OCI-LY1 (cell line): ENCODE measurements around the gene PARL.

Source experiments
- H2AFZ ChIP-seq: fragments of 200-600 bp; sonication (generic), shearing (Covaris generic); 2 replicates; pipeline ENCODE4 v1.6.0; 2014; ENCODE audit warnings: antibody characterized with exemption, mild to moderate bottlenecking, low read length
- H3F3A ChIP-seq: fragments of 200-600 bp; sonication (generic), shearing (Covaris generic); 2 replicates; pipeline ENCODE4 v1.6.0; 2014; ENCODE audit warnings: mild to moderate bottlenecking, antibody characterized with exemption, low read length, moderate library complexity; ENCODE audit not compliant: insufficient read depth
- H3K27ac ChIP-seq: fragments of 200-600 bp; sonication (generic); 2 replicates; pipeline ENCODE4 v1.5.1; 2014; ENCODE audit warnings: low read length, mixed run types, mild to moderate bottlenecking, low read depth; ENCODE audit not compliant: poor library complexity, severe bottlenecking
- H3K27me3 ChIP-seq: fragments of 200-600 bp; sonication (generic); 2 replicates; pipeline ENCODE4 v1.6.0; 2014; ENCODE audit warnings: antibody characterized with exemption, mild to moderate bottlenecking, low read length, moderate library complexity; ENCODE audit not compliant: insufficient read depth
- H3K36me3 ChIP-seq: fragments of 200-600 bp; sonication (generic); 2 replicates; pipeline ENCODE4 v1.6.1; 2014; ENCODE audit warnings: mild to moderate bottlenecking, antibody characterized with exemption, low read length, moderate library complexity, mixed read lengths; ENCODE audit not compliant: insufficient read depth
- H3K4me1 ChIP-seq: fragments of 200-600 bp; sonication (generic); 2 replicates; pipeline ENCODE4 v1.5.1; 2014; ENCODE audit warnings: mild to moderate bottlenecking, low read length, moderate library complexity; ENCODE audit not compliant: insufficient read depth, severe bottlenecking
- H3K4me2 ChIP-seq: fragments of 200-600 bp; sonication (generic), shearing (Covaris generic); 2 replicates; pipeline ENCODE4 v1.6.1; 2014; ENCODE audit warnings: low read length
- H3K4me3 ChIP-seq: fragments of 200-600 bp; sonication (generic); 2 replicates; pipeline ENCODE4 v1.5.1; 2014; ENCODE audit warnings: low read length, low read depth, mild to moderate bottlenecking, mixed read lengths; ENCODE audit not compliant: poor library complexity, severe bottlenecking
- H3K79me2 ChIP-seq: fragments of 200-600 bp; shearing (Covaris generic); 2 replicates; pipeline ENCODE4 v1.6.1; 2016; ENCODE audit warnings: mixed run types, low read length, mixed read lengths; ENCODE audit not compliant: insufficient read depth
- H3K9ac ChIP-seq: fragments of 200-600 bp; sonication (generic), shearing (Covaris generic); 2 replicates; pipeline ENCODE4 v1.6.1; 2014; ENCODE audit warnings: mild to moderate bottlenecking, low read length, mixed read lengths
- H3K9me2 ChIP-seq: fragments of 200-600 bp; sonication (generic), shearing (Covaris generic); 2 replicates; pipeline ENCODE4 v1.6.1; 2014; ENCODE audit warnings: low read depth, mild to moderate bottlenecking, low read length, mixed read lengths
- H3K9me3 ChIP-seq: fragments of 200-600 bp; shearing (Covaris generic); 2 replicates; pipeline ENCODE4 v1.6.1; 2014; ENCODE audit warnings: low read length, mixed read lengths
- H4K20me1 ChIP-seq: fragments of 200-600 bp; sonication (generic), shearing (Covaris generic); 2 replicates; pipeline ENCODE4 v1.6.0; 2016; ENCODE audit warnings: mild to moderate bottlenecking, low read length; ENCODE audit not compliant: insufficient read depth
- CTCF ChIP-seq: fragments of 200-600 bp; sonication (generic), shearing (Covaris generic); IDR thresholded peaks from 2 replicates; pipeline ENCODE4 v1.5.1; 2017; ENCODE audit warnings: mild to moderate bottlenecking, antibody characterized with exemption, low read length, moderate library complexity, mixed read lengths
- EZH2 ChIP-seq: fragments of 200-600 bp; sonication (generic), shearing (Covaris generic); IDR thresholded peaks from 2 replicates; pipeline ENCODE4 v1.8.0; 2017; ENCODE audit warnings: borderline replicate concordance, mixed run types, mild to moderate bottlenecking, antibody characterized with exemption, low read length, moderate library complexity, mixed read lengths

Gene PARL

GRCh38 chr3:183930086-183930485, 45.4 kb upstream of the PARL start:
- no peak for TF ChIP-seq EZH2
- TF ChIP-seq CTCF = no peak
- Histone ChIP-seq H3K27me3 (no peaks in the 10 kb centered on the region), H3K36me3 (peaks cover 30% of the 10 kb centered on the region; the same call in 1 of the 2 replicates), H3K9me2 (no peaks in the 10 kb centered on the region), H3F3A (no peaks in the 10 kb centered on the region), H3K4me2 (no peak overlapping the region), H3K27ac (no peak overlapping the region), H4K20me1 (no peaks in the 10 kb centered on the region), H2AFZ (no peak overlapping the region), H3K4me1 (no peaks in the 10 kb centered on the region), H3K9ac (no peak overlapping the region), H3K9me3 (no peaks in the 10 kb centered on the region), H3K4me3 (no peak overlapping the region), H3K79me2 (no peaks in the 10 kb centered on the region)

DNA sequence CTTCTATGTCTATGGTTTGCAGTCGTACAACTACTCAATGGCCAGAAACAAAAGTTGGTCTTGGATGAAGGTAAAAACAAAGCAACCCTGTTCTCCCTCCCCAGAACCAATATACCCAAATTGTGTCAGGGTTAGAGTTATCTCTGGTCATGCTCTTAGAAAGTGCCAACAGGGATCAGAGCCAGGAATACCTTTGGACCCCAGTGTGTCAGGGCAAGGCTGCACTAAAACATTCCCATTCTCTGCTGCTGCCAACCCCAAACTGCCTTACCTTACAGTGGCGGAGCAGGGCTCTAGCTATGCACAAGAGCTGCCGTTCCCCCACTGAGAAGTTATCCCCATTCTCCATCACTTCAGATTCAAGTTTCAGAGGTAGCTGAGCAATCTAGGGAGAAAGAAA, 42.4 kb upstream of the PARL start:
- H3K4me1 ChIP-seq = no peaks in the 10 kb centered on the region
- peaks cover 41% of the 10 kb centered on the region for H3K36me3 ChIP-seq
- no peaks in the 10 kb centered on the region for H3K27me3 ChIP-seq

GRCh38 chr3:183924956-183925355, 40.3 kb upstream of the PARL start:
- H2AFZ ChIP-seq = no peak overlapping the region
- H3K9ac ChIP-seq = no peak overlapping the region
- H3K4me1 ChIP-seq = no peaks in the 10 kb centered on the region
- H3K9me3 ChIP-seq = no peaks in the 10 kb centered on the region
- H3F3A ChIP-seq = no peaks in the 10 kb centered on the region
- H4K20me1 ChIP-seq = no peaks in the 10 kb centered on the region
- H3K4me2 ChIP-seq = no peak overlapping the region
- no peaks in the 10 kb centered on the region for H3K27me3 ChIP-seq
- TF ChIP-seq EZH2 (no peak), CTCF (no peak)
- H3K27ac ChIP-seq = no peak overlapping the region
- H3K36me3 ChIP-seq = peaks cover 46% of the 10 kb centered on the region
- no peaks in the 10 kb centered on the region for H3K9me2 ChIP-seq
- H3K4me3 ChIP-seq = no peak overlapping the region
- H3K79me2 ChIP-seq = no peaks in the 10 kb centered on the region

More for the DNA sequence above, 42.4 kb upstream of the PARL start:
- no peak overlapping the region for H2AFZ ChIP-seq
- TF ChIP-seq CTCF = no peak
- TF ChIP-seq EZH2 = no peak
- no peaks in the 10 kb centered on the region for H3K9me3 ChIP-seq
- no peaks in the 10 kb centered on the region for H4K20me1 ChIP-seq
- H3F3A ChIP-seq = no peaks in the 10 kb centered on the region
- H3K9ac ChIP-seq = no peak overlapping the region
- no peaks in the 10 kb centered on the region for H3K9me2 ChIP-seq
- H3K27ac ChIP-seq = no peak overlapping the region
- no peaks in the 10 kb centered on the region for H3K79me2 ChIP-seq
- H3K4me2 ChIP-seq = no peak overlapping the region
- H3K4me3 ChIP-seq = no peak overlapping the region
